Effector memory CD8-positive, alpha-beta T cell (primary cell): ENCODE measurements around the gene MAGEB10.

Experiments
- ATAC-seq: fragments of 150-1000 bp; cut with Tn5 transposase; replicated peaks from 2 replicates; pipeline ENCODE4 v1.10.0; 2021; ENCODE audit warnings: mild to moderate bottlenecking, moderate library complexity
- DNase-seq, 3 experiments: peaks; one replicate each; pipeline ENCODE4 v3.0.0; 2021
- H3K27ac Mint-ChIP-seq, 2 donors: one replicate each; pipeline ENCODE4 v1.8.0; 2022; ENCODE audit warnings: mild to moderate bottlenecking in 2 of 2, mixed read lengths in 2 of 2, moderate library complexity in 2 of 2
- H3K27me3 Mint-ChIP-seq, 2 donors: one replicate each; pipeline ENCODE4 v1.8.0; 2022; ENCODE audit warnings: mixed read lengths in 2 of 2
- H3K36me3 Mint-ChIP-seq: one replicate; pipeline ENCODE4 v1.8.0; 2022; ENCODE audit warnings: mild to moderate bottlenecking, moderate library complexity, mixed read lengths; ENCODE audit not compliant: insufficient read depth
- H3K4me1 Mint-ChIP-seq, 2 donors: one replicate each; pipeline ENCODE4 v1.8.0; 2022; ENCODE audit warnings: low read depth in 2 of 2, mixed read lengths in 2 of 2
- H3K4me3 Mint-ChIP-seq, 2 donors: one replicate each; pipeline ENCODE4 v1.8.0; 2022; ENCODE audit warnings: mild to moderate bottlenecking in 2 of 2, mixed read lengths in 2 of 2, moderate library complexity in 2 of 2
- H3K9me3 Mint-ChIP-seq, 2 donors: one replicate each; pipeline ENCODE4 v1.8.0; 2022; ENCODE audit warnings: mixed read lengths in 2 of 2

Gene MAGEB10

DNA sequence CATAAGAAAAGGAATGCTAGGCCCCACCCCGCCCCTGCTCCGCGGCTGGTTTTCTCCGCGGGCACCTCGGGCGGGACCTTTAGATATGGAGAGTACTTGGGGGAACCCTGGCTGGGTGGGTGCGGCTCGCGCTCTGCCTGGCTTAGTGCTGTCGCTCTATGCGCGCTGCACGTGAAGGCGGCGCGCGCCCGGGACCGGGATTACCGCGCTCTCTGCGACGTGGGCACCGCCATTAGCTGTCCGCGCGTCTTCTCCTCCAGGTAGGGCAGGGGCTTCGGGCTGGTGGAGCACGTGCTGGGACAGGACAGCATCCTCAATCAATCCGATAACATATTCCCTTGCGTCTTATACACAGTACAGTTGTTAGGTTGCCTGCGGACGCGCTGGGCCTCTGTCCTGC is 56.0 kb downstream of the MAGEB10 start:
- H3K36me3 Mint-ChIP-seq: no peaks in the 10 kb centered on the region
- no peak overlapping the region for H3K27ac Mint-ChIP-seq
- no peak for ATAC-seq
- no peaks in the 10 kb centered on the region for H3K27me3 Mint-ChIP-seq
- DNase-seq: no peak
- H3K4me1 Mint-ChIP-seq: no peaks in the 10 kb centered on the region
- peaks cover 3 to 15% of the 10 kb centered on the region in 2 donors for H3K9me3 Mint-ChIP-seq
- H3K4me3 Mint-ChIP-seq: no peak overlapping the region
